HPDE6-E6E7 (cell line): Measurements from ENCODE around the gene DHCR7.
A peak's percentile ranks its signal among the peaks of the same experiment; 100 is the strongest.

Experiments used
- DNase-seq: peaks from one replicate; pipeline ENCODE4 v3.0.0; 2011; ENCODE audit warnings: missing footprints; ENCODE audit errors: extremely low spot score

The DHCR7 gene

GRCh38 chr11:71448257-71449171 is at the start of gene DHCR7:
Gene DHCR7, minus strand, starts transcription at chr11:71448393. Its CDS starts 3,441 bp downstream, at chr11:71444952.
- peak; percentile 95 for DNase-seq

DNA sequence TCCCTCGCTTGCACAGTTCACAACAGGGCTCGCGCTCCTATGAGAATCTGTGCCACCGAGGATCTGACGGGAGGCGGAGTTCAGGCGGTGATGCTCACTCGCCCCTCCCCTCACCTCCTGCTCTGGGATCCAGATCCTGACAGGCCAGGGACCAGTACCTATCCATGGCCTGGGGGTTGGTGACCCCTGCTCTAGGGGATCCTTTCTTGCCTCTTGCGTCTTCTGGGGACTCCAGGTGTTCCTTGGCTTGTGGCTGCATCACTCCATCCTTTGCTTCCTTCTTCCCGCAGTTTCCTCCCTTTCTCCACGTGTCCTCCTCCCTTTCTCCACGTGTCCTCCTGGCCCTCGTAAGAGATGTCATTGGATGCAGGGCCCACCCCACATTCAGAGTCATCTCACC is 48.2 kb upstream of the DHCR7 start:
- no peak for DNase-seq

- no peak for DNase-seq
Observed at GRCh38 chr11:71495286-71496230, 47.4 kb upstream of the DHCR7 start.

GRCh38 chr11:71491940-71492339 is 43.7 kb upstream of the DHCR7 start:
- no peak for DNase-seq

GRCh38 chr11:71491531-71491930 is 43.3 kb upstream of the DHCR7 start:
- no peak for DNase-seq

- DNase-seq = no peak
Observed at GRCh38 chr11:71490731-71491390, 42.7 kb upstream of the DHCR7 start.

- DNase-seq = no peak
Observed at GRCh38 chr11:71490044-71490730, 42.0 kb upstream of the DHCR7 start.

DNA sequence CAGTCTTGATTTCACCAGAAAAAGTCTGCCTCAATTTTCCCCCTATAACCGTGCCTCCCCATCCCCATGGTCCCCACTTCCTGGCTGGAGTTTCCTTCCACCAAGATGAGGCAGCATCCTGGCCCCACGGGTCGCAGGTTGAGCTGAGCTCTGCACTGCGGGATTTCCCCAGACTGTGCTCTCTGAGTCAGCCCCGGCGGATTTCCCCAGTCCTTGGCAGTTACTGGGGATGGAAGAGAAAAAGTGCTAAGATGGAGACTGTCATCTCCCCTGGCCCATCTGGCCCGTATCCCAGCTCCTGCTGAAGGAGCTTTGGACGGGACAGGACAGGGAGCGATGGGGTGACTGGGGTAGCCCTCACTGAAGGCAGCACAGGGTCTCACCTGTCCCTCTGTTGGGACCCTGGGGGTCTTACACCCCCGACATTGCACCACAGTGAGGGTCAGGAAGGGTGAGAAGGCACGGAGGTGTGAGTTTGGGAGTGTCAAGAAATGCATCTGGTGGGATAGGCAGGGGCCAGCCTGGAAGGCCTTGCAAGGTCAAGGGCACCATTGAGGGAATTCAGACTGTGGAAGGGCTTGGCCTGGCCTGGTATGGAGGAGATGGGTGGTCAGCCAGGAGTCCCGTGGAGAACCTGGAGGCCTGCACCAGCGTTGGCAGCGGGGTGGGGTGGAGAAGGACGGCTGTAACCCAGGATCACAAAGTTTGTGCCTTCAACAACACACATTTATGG is 41.3 kb upstream of the DHCR7 start:
- DNase-seq = no peak

DNA sequence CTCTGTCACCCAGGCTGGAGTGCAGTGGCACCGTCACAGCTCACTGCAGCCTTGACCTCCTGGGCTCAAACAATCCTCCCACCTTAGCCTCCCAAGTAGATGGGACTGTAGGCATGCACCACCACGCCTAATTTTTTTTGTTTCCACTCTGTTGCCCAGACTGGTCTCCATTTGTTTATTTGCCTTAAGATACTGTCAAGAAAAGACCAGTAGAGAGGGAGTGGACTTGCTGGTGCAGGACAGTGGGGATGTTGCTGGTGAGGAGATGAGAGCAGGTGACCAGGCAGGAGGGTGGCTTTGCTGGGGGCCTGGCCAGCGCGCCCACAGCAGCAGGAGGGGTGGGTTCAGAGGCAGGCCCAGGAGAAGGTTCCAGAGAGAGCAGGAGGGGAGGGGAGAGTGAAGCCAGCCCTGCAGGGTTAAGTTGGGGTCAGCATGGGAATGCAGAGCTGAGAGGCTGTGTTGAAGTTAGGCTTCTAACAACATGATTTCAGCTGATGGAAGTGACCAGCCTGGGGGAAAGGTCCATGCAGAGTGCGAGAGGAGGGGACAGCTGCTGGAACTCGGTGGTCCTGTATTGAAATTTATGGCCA is 40.6 kb upstream of the DHCR7 start:
- no peak for DNase-seq

DNA sequence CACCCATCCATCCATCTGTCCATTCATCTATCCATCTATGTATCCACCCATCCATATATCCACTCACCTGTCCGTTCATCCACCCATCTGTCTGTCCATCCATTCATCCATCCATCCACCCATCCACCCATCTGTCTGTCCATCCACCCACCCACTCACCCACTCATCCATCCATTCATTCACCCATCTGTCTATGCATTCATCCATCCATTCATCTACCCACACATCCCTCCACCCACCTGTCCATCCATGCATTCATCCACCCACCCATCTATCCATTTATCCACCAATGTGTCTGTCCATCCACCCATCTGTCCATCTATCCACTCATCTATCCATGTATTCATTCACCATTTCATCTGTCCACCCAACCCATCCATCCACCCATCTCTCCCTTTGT is 38.1 kb upstream of the DHCR7 start:
- DNase-seq = no peak

DNA sequence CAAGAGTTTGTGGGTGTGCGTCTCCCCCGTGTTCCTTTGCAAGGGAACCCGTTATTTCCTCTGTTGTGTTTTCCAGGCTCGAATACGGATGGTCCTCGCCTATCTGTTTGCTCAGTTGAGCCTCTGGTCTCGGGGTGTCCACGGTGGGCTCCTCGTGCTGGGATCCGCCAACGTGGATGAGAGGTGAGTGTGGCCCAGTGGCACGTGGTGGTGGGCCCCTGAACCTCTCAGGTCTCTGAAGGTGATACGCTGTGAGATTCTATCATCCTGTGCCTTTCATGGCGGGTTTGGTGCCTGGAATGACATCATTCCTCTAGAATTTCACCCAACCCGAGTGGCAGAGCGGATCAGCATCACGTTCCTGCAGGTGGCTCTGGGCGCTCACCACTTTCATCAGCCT is 37.3 kb upstream of the DHCR7 start:
- no peak for DNase-seq

GRCh38 chr11:71485063-71485399 is 36.8 kb upstream of the DHCR7 start:
- DNase-seq = no peak

GRCh38 chr11:71484248-71485062 is 36.3 kb upstream of the DHCR7 start:
- no peak for DNase-seq

- DNase-seq = no peak
Observed at GRCh38 chr11:71483692-71484091, 35.5 kb upstream of the DHCR7 start.

- DNase-seq = no peak
Observed at GRCh38 chr11:71482746-71483364, 34.7 kb upstream of the DHCR7 start.

GRCh38 chr11:71482216-71482615 is 34.0 kb upstream of the DHCR7 start:
- DNase-seq = no peak

GRCh38 chr11:71481101-71481960 is 33.1 kb upstream of the DHCR7 start:
- no peak for DNase-seq

- no peak for DNase-seq
Observed at GRCh38 chr11:71478528-71478840, 30.3 kb upstream of the DHCR7 start.
